Endothelial cell of umbilical vein (primary cell): ENCODE measurements around the gene PTGER3. TPM values are rescaled to one million over a fixed set of nuclear protein-coding genes. Genes with fewer than 3 reads are reported as not detected.

Experiments
- BruUV-seq: library from RNA; stranded (reverse); fragments of 400-500 nt; replicated peaks from 2 replicates; lab custom pipeline; 2021; lab: Mats Ljungman, UMichigan
- CTCF ChIA-PET: fragments of 300-600, 350-600 bp; sonication (Branson Sonifier 250); formaldehyde crosslinking; loops from one replicate; lab custom pipeline; 2021; ENCODE audit warnings: antibody characterized with exemption, inconsistent platforms; lab: Charles Lee
- POLR2A ChIA-PET: fragments of 300-600, 350-600 bp; sonication (Branson Sonifier 250); formaldehyde crosslinking; loops from one replicate; lab custom pipeline; 2021; ENCODE audit warnings: antibody characterized with exemption, inconsistent platforms; lab: Charles Lee
- DNase-seq: peaks from one replicate; pipeline ENCODE4 v3.0.0-alpha.2; 2011; ENCODE audit warnings: low read depth, low spot score
- FAIRE-seq: peaks from 2 replicates; lab custom pipeline; 2011; peaks lifted over from hg19 to GRCh38; lab: Jason Lieb, UNC
- H2AFZ ChIP-seq: 2 replicates; pipeline ENCODE4 v1.6.0; 2012; ENCODE audit warnings: low read depth, low read length, control low read depth, inconsistent platforms
- H3K27ac ChIP-seq: 2 replicates; pipeline ENCODE4 v1.5.1; 2011; ENCODE audit warnings: low read depth, mild to moderate bottlenecking, control low read depth, low read length, moderate library complexity; ENCODE audit not compliant: insufficient read depth
- H3K27me3 ChIP-seq, 2 experiments: 2 replicates each; pipeline versions ENCODE4 v1.6.0 to v1.6.1; 2011; ENCODE audit warnings: low read length in 2 of 2, mixed read lengths in 1 of 2; ENCODE audit not compliant: control insufficient read depth in 2 of 2, insufficient read depth in 2 of 2
- H3K36me3 ChIP-seq, 2 experiments: 2 replicates in 1 of 2; 3 replicates in 1 of 2; pipeline ENCODE4 v1.5.1; 2011; ENCODE audit warnings: low read length in 2 of 2, mild to moderate bottlenecking in 1 of 2, moderate library complexity in 1 of 2; ENCODE audit not compliant: control insufficient read depth in 2 of 2, insufficient read depth in 2 of 2; ENCODE audit errors: extremely low read depth in 1 of 2
- H3K4me1 ChIP-seq: 3 replicates; pipeline ENCODE4 v1.5.1; 2011; ENCODE audit warnings: mild to moderate bottlenecking, low read length; ENCODE audit not compliant: control insufficient read depth, insufficient read depth; ENCODE audit errors: extremely low read depth
- H3K4me2 ChIP-seq: 2 replicates; pipeline ENCODE4 v1.6.1; 2011; ENCODE audit warnings: low read length, control low read depth, mixed read lengths; ENCODE audit not compliant: insufficient read depth
- H3K4me3 ChIP-seq, 3 experiments: fragments of 200-600 bp in 1 of 3; sonication (generic), shearing (Covaris generic) in 1 of 3; replicated peaks in 1 of 3; 2 replicates each; pipeline ENCODE4 v1.5.1; 2011 to 2016; ENCODE audit warnings: control low read depth in 3 of 3, low read length in 3 of 3, mild to moderate bottlenecking in 2 of 3, inconsistent platforms in 1 of 3, low read depth in 1 of 3, moderate library complexity in 1 of 3; ENCODE audit not compliant: insufficient read depth in 1 of 3
- H3K79me2 ChIP-seq: 2 replicates; pipeline ENCODE4 v1.6.0; 2012; ENCODE audit warnings: low read length, inconsistent platforms; ENCODE audit not compliant: control insufficient read depth, insufficient read depth
- H3K9ac ChIP-seq: replicated peaks from 2 replicates; pipeline ENCODE3; 2011; ENCODE audit warnings: low read length, control low read depth; ENCODE audit not compliant: insufficient read depth; ENCODE audit errors: extremely low read depth
- H3K9me1 ChIP-seq: replicated peaks from 3 replicates; pipeline ENCODE4 v1.6.0; 2011; ENCODE audit warnings: mild to moderate bottlenecking, low read length; ENCODE audit not compliant: control insufficient read depth, insufficient read depth; ENCODE audit errors: extremely low read depth
- H3K9me3 ChIP-seq: replicated peaks from 2 replicates; pipeline ENCODE4 v1.5.1; 2012; ENCODE audit warnings: low read length, inconsistent platforms; ENCODE audit not compliant: control insufficient read depth, insufficient read depth
- H4K20me1 ChIP-seq: replicated peaks from 2 replicates; pipeline ENCODE3; 2011; ENCODE audit warnings: mild to moderate bottlenecking, low read length; ENCODE audit not compliant: control insufficient read depth, insufficient read depth; ENCODE audit errors: extremely low read depth
- CTCF ChIP-seq, 2 donors: IDR thresholded peaks; 1 replicate in 1 of 2; 2 replicates in 1 of 2; pipeline ENCODE4 v1.5.1; 2011; ENCODE audit warnings: low read length in 2 of 2, mild to moderate bottlenecking in 2 of 2, moderate library complexity in 2 of 2, control low read depth in 1 of 2, inconsistent platforms in 1 of 2, low read depth in 1 of 2; ENCODE audit not compliant: insufficient read depth in 1 of 2; ENCODE audit errors: extremely low read depth in 1 of 2
- EZH2 ChIP-seq: IDR thresholded peaks from 2 replicates; pipeline ENCODE4 v1.6.1; 2012; ENCODE audit warnings: borderline replicate concordance, low read depth, mild to moderate bottlenecking, moderate library complexity, low read length, inconsistent platforms; ENCODE audit not compliant: severe bottlenecking
- FOS ChIP-seq: IDR thresholded peaks from 2 replicates; pipeline ENCODE4 v1.6.1; 2011; ENCODE audit warnings: mild to moderate bottlenecking, low read length, moderate library complexity, borderline replicate concordance; ENCODE audit not compliant: insufficient read depth
- GATA2 ChIP-seq: IDR thresholded peaks from 2 replicates; pipeline ENCODE4 v1.7.0; 2011; ENCODE audit warnings: low read depth, mild to moderate bottlenecking, moderate library complexity, mixed read lengths, low read length; ENCODE audit not compliant: insufficient read length, insufficient read depth
- JUN ChIP-seq: IDR thresholded peaks from 2 replicates; pipeline ENCODE4 v1.6.1; 2011; ENCODE audit warnings: borderline replicate concordance, low read depth; ENCODE audit not compliant: insufficient read length, insufficient read depth
- MAX ChIP-seq: IDR thresholded peaks from 2 replicates; pipeline ENCODE4 v1.6.1; 2011; ENCODE audit not compliant: insufficient read depth, insufficient read length
- MYC ChIP-seq: IDR thresholded peaks from one replicate; pipeline ENCODE4 v1.6.1; 2011; ENCODE audit warnings: mild to moderate bottlenecking, low read depth, low read length
- POLR2A ChIP-seq: IDR thresholded peaks from 2 replicates; pipeline ENCODE4 v1.6.1; 2012; ENCODE audit warnings: low read depth, mild to moderate bottlenecking, control low read depth, low read length
- POLR2AphosphoS5 ChIP-seq: IDR thresholded peaks from 2 replicates; pipeline ENCODE4 v1.6.1; 2012; ENCODE audit warnings: low read depth, mild to moderate bottlenecking, control low read depth, low read length, moderate library complexity; ENCODE audit not compliant: insufficient read depth
- dilution Hi-C: fragments of 300-500 bp; cut with MboI; formaldehyde crosslinking; loops from one replicate; pipeline ENCODE4 v1.15.0; 2019; ENCODE audit warnings: low sequenced_read_pairs; ENCODE audit not compliant: extremely low pct_ligation_motif_present
- intact Hi-C: fragments of 100-400 bp; cut with micrococcal nuclease; formaldehyde crosslinking; loops from one replicate; pipeline ENCODE4 v1.10.0; 2022
- polyA plus RNA-seq, 4 experiments: library from polyadenylated mRNA; depleted of rRNA in 3 of 4; stranded (reverse) in 3 of 4; unstranded in 1 of 4; fragments of >200 nt; gene quantifications; 2 replicates each; pipeline versions ENCODE4 v1.2.1 to v1.2.3, GENCODE V29; 2011 to 2012; ENCODE audit warnings: missing spikeins in 1 of 4
- total RNA-seq: library from RNA; stranded (reverse); gene quantifications from 2 replicates; pipeline ENCODE4 v1.2.3, GENCODE V29; 2021

PTGER3 gene
- total and polyA plus RNA-seq, 2 donors (not counting 3 experiments of a cell fraction or from before 2014, with no cell fraction given): 0.01 TPM; not detected in 1

GRCh38 chr1:71068325-71069240, 21.0 kb upstream of the PTGER3 start:
- no peaks in the 10 kb centered on the region for H3K9me1 ChIP-seq
- no peak overlapping the region for H3K4me3 ChIP-seq
- H4K20me1 ChIP-seq: peaks cover 5% of the 10 kb centered on the region
- no peak overlapping the region for H3K9ac ChIP-seq
- BruUV-seq: no TSS peak
- intact Hi-C loops: loop anchor here (5.0 kb wide), 1 partner anchor 821 kb away; no protein-coding TSS in a partner anchor
- no peaks in the 10 kb centered on the region for H3K27me3 ChIP-seq
- no peak overlapping the region for H3K27ac ChIP-seq
- H3K9me3 ChIP-seq: no peaks in the 10 kb centered on the region
- no peaks in the 10 kb centered on the region for H3K79me2 ChIP-seq
- ChIA-PET POLR2A (no interaction called here), CTCF (no interaction called here)
- H3K4me2 ChIP-seq: no peak overlapping the region
- no peaks in the 10 kb centered on the region for H3K4me1 ChIP-seq
- peaks cover 8 to 60% of the 10 kb centered on the region in 2 experiments for H3K36me3 ChIP-seq
- FAIRE-seq: no peak
- DNase-seq: no peak
- no peak overlapping the region for H2AFZ ChIP-seq
- dilution Hi-C loops: no loop called here
- no peak for TF ChIP-seq EZH2
- no peak for TF ChIP-seq POLR2AphosphoS5
- TF ChIP-seq POLR2A: no peak
- TF ChIP-seq GATA2: no peak
- no peak for TF ChIP-seq JUN
- no peak for TF ChIP-seq MYC
- no peak for TF ChIP-seq MAX
- TF ChIP-seq CTCF (IDR thresholded peaks at IDR 0.05; ENCODE audit: extremely low read depth in 1 of 2, insufficient read depth in 1 of 2, low read depth in 1 of 2, low read length in 2 of 2): no peak
- no peak for TF ChIP-seq FOS
